Measurements from ENCODE around the gene SNED1.

The SNED1 gene

GRCh38 chr2:240965905-240966456 lies 32.4 kb upstream of the SNED1 start:
- DNase-seq (ENCODE audit: low read depth) = no peak
- H3K4me3 ChIP-seq (ENCODE audit: low read depth, low read length) = no peak overlapping the region
- no peak for TF ChIP-seq CTCF (IDR thresholded peaks at IDR 0.05; ENCODE audit: control insufficient read depth, extremely low read depth, insufficient read depth)

- TF ChIP-seq CTCF (IDR thresholded peaks at IDR 0.05; ENCODE audit: control insufficient read depth, extremely low read depth, insufficient read depth) = no peak
- no peak for DNase-seq (ENCODE audit: low read depth)
- no peak overlapping the region for H3K4me3 ChIP-seq (ENCODE audit: low read depth, low read length)
These were observed 31.9 kb upstream of the SNED1 start for GRCh38 chr2:240966457-240966905.

GRCh38 chr2:240966906-240967680 lies 31.3 kb upstream of the SNED1 start:
- H3K4me3 ChIP-seq (ENCODE audit: low read depth, low read length) = no peak overlapping the region
- DNase-seq (ENCODE audit: low read depth) = no peak
- TF ChIP-seq CTCF (IDR thresholded peaks at IDR 0.05; ENCODE audit: control insufficient read depth, extremely low read depth, insufficient read depth) = no peak

- no peak for DNase-seq (ENCODE audit: low read depth)
- no peak for TF ChIP-seq CTCF (IDR thresholded peaks at IDR 0.05; ENCODE audit: control insufficient read depth, extremely low read depth, insufficient read depth)
- no peak overlapping the region for H3K4me3 ChIP-seq (ENCODE audit: low read depth, low read length)
These were observed 30.5 kb upstream of the SNED1 start for GRCh38 chr2:240967681-240968621.

- no peak overlapping the region for H3K4me3 ChIP-seq (ENCODE audit: low read depth, low read length)
- no peak for DNase-seq (ENCODE audit: low read depth)
- no peak for TF ChIP-seq CTCF (IDR thresholded peaks at IDR 0.05; ENCODE audit: control insufficient read depth, extremely low read depth, insufficient read depth)
These were observed 29.4 kb upstream of the SNED1 start for GRCh38 chr2:240968731-240969624.

- TF ChIP-seq CTCF (IDR thresholded peaks at IDR 0.05; ENCODE audit: control insufficient read depth, extremely low read depth, insufficient read depth) = no peak
- no peak overlapping the region for H3K4me3 ChIP-seq (ENCODE audit: low read depth, low read length)
- DNase-seq (ENCODE audit: low read depth) = no peak
These were observed 28.3 kb upstream of the SNED1 start for GRCh38 chr2:240970104-240970503.
